Measurements from ENCODE around the gene LRP5. TPM values are rescaled to one million over a fixed set of nuclear protein-coding genes. Genes with fewer than 3 reads are reported as not detected.
A peak's percentile ranks its signal among the peaks of the same experiment; 100 is the strongest.
"Not testable (repeated sequence)": the region's sequence is repeated elsewhere in the genome, so short reads cannot be mapped to it uniquely, and the experiment has no call there.

LRP5 gene
- total RNA-seq, 2 donors from 2014 or later: 34.6 to 60.9 TPM

DNA sequence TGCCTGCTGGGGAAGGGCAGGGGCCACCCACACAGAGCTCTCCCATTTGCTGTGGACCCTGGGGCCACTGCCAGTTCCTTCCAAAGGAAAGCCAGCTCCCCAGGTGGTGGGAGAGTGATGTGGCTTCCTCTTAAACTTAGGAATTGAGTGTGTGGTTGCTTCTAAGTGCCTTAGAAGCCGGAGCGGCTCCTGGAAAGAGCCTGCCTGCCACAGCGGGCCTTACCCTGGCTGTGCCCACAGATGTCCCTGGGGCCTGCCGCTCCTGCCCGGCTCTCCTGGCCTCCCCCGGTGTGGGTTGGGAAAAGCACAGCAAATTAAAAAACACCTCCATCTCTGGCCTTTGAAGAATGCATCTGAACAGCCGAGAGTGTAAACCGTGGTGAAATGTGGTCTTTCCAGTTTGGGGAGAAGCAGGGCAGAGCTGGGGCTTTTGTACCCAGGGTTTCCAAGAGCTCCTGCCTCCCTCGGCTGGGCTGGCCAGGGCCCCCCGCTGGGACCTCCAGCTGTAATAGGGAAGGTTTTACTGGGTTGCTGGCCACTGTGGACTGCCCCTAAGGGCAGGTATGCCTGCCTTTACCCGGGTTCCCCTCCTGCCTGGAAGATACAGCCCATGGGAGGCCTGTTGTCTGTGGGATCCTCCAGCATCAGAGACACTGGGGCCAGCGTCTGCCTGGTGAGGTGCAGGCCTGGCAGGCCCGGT is 30.2 kb downstream of the LRP5 start:
- TF ChIP-seq, protein P1, sequence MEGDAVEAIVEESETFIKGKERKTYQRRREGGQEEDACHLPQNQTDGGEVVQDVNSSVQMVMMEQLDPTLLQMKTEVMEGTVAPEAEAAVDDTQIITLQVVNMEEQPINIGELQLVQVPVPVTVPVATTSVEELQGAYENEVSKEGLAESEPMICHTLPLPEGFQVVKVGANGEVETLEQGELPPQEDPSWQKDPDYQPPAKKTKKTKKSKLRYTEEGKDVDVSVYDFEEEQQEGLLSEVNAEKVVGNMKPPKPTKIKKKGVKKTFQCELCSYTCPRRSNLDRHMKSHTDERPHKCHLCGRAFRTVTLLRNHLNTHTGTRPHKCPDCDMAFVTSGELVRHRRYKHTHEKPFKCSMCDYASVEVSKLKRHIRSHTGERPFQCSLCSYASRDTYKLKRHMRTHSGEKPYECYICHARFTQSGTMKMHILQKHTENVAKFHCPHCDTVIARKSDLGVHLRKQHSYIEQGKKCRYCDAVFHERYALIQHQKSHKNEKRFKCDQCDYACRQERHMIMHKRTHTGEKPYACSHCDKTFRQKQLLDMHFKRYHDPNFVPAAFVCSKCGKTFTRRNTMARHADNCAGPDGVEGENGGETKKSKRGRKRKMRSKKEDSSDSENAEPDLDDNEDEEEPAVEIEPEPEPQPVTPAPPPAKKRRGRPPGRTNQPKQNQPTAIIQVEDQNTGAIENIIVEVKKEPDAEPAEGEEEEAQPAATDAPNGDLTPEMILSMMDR (IDR thresholded peaks at IDR 0.05): no peak
- no peak overlapping the region for H3K4me3 ChIP-seq
- no peak for DNase-seq (ENCODE audit: low spot score)
- no peaks in the 10 kb centered on the region for H3K9me3 ChIP-seq
- peaks cover 0 to 89% of the 10 kb centered on the region in 2 donors for H3K4me1 ChIP-seq
- H3K27ac ChIP-seq: peak overlapping the region; percentile 80 to 81
- no peaks in the 10 kb centered on the region for H3K27me3 ChIP-seq
- no peaks in the 10 kb centered on the region for H3K36me3 ChIP-seq

DNA sequence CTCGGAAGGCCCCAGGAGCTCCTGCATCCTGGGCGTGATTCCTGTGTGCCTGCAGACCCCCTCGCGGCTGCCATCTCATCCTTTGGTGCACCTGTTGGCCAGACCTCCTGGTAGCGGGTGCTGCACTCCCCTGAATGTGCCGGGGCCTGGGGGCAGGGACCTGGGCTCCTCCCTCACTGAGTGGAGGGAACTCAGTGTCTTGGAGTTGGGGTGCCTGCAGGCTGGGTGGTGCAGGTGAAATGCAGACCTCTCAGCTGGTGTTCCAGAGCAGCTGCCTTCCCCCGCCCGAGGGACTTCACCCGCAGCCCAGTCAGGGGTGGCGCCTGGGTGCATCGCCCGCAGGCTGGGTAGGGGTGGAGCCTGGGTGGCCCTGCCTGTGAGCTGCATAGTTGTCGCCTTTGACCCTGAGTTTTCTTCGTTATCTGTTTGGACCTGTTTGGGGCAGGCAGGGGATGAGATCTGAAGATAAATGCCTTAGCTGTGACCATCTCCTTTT is 31.4 kb downstream of the LRP5 start:
- no peaks in the 10 kb centered on the region for H3K36me3 ChIP-seq
- H3K9me3 ChIP-seq: no peaks in the 10 kb centered on the region
- peak overlapping the region; percentile 80 to 81 for H3K27ac ChIP-seq
- H3K4me1 ChIP-seq: peaks cover 0 to 81% of the 10 kb centered on the region in 2 donors
- TF ChIP-seq, protein P1 (IDR thresholded peaks at IDR 0.05): no peak
- no peak for DNase-seq (ENCODE audit: low spot score)
- no peaks in the 10 kb centered on the region for H3K27me3 ChIP-seq
- H3K4me3 ChIP-seq: no peak overlapping the region

DNA sequence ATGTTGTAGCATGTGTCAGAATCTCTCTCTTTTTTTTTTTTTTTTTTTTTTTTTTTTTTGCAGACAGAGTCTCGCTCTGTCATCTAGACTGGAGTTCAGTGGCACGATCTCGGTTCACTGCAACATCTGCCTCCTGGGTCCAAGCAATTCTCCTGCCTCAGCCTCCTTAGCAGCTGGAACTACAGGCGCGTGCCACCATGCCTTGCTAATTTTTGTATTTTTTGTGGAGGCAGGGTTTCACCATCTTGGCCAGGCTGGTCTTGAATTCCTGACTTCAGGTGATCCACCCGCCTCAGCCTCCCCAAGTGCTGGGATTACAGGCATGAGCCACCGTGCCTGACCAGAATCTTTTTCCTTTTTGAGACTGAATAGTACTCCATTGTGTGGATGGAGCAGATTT is 32.4 kb downstream of the LRP5 start:
- peak overlapping the region in 1 of 2 donors; percentile 80 for H3K27ac ChIP-seq
- H3K4me3 ChIP-seq; H3K9me3 ChIP-seq; H3K36me3 ChIP-seq; DNase-seq (ENCODE audit: low spot score); H3K27me3 ChIP-seq: not testable (repeated sequence)
- H3K4me1 ChIP-seq: peaks cover 0 to 78% of the 10 kb centered on the region in 2 donors

DNA sequence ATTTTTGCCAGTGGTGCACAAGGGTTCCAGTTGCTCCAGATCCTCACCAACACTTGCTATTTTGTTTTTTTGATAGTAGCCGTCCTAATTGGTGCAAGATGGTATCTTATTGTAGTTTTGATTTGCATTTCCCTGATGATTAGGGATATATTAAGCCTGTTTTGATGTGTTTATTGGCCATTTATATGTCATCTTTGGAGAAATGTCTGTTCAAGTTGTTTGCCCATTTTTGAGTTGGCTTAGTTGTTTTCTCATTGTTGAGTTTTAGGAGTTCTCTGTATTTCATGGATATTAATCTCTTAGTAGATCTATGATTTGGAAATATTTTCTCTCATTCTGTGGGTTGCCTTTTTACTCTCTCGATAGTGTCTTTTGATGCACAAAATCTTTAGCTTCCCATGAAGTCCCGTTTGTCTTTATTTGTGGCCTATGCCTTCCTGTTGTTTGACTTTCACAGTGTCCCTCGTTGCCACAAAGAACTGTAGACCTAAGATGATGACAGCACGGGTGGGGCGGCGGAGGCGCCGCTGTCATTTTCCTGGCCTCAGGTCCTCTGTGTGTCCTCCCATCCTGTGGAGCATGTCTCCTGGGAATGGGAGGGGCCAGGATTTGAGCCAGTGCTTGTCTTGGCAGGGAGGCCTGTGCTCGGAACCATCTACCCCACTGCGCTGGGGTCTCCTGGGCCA is 33.5 kb downstream of the LRP5 start:
- peak; percentile 81 for DNase-seq (ENCODE audit: low spot score)
- Histone ChIP-seq H3K27ac (peak overlapping the region; percentile 81 to 87), H3K4me1 (peaks cover 0 to 78% of the 10 kb centered on the region in 2 donors), H3K36me3 (no peaks in the 10 kb centered on the region), H3K27me3 (no peaks in the 10 kb centered on the region), H3K9me3 (no peaks in the 10 kb centered on the region), H3K4me3 (peak overlapping the region in 1 of 2 donors; percentile 21)
- TF ChIP-seq, protein P1 (IDR thresholded peaks at IDR 0.05): no peak

DNA sequence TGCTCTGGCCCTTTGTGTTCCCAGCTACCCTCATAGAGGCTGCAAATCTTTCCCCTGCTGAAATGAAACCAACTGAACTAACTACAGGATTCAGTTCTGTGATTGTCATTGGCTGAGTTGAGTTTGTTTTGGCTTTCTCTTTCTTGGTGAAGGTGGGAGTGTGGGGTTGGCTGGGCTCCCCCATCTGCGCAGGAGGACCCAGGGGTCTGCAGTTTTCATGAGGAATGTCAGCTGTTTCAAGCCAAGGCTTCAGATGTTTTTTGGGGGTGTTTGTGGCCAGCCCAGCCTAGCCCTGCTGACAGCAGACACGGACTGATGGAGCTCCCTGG is 34.0 kb downstream of the LRP5 start:
- TF ChIP-seq, protein P1 (IDR thresholded peaks at IDR 0.05): no peak
- H3K27ac ChIP-seq: peak overlapping the region; percentile 81 to 87
- H3K4me3 ChIP-seq: peak overlapping the region in 1 of 2 donors; percentile 21
- no peaks in the 10 kb centered on the region for H3K9me3 ChIP-seq
- no peaks in the 10 kb centered on the region for H3K27me3 ChIP-seq
- no peak for DNase-seq (ENCODE audit: low spot score)
- peaks cover 0 to 78% of the 10 kb centered on the region in 2 donors for H3K4me1 ChIP-seq
- H3K36me3 ChIP-seq: no peaks in the 10 kb centered on the region

DNA sequence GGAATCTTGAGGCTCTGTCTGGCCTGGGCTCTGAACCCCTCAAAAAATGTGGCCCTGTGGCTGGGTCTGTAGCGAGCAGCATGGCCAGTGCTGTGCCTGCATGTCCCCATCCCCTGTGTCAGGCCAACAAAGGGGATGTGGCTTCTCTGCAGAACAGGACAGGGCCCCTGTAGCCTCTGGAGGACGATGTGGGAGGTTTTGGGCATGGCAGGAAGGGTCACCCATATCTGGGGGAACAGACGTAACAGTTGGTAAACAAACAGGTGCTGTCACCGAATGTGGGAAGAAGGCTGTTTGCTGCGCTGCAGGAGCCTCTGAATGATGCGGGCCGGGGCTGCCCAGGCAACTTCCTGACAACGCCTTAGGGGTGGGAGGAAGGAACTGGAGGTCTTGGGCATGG is 35.0 kb downstream of the LRP5 start:
- Histone ChIP-seq H3K36me3 (no peaks in the 10 kb centered on the region), H3K4me1 (peaks cover 0 to 78% of the 10 kb centered on the region in 2 donors), H3K9me3 (no peaks in the 10 kb centered on the region), H3K27ac (peak overlapping the region; percentile 81 to 87), H3K27me3 (no peaks in the 10 kb centered on the region), H3K4me3 (no peak overlapping the region)
- DNase-seq (ENCODE audit: low spot score): no peak
- TF ChIP-seq, protein P1 (IDR thresholded peaks at IDR 0.05): no peak

Data from right atrium auricular region (tissue), 2 donors.